OCI-LY1 (cell line): ENCODE measurements around the gene PXT1.
A peak's percentile ranks its signal among the peaks of the same experiment; 100 is the strongest.

Source experiments
- H2AFZ ChIP-seq: fragments of 200-600 bp; sonication (generic), shearing (Covaris generic); 2 replicates; pipeline ENCODE4 v1.6.0; 2014; ENCODE audit warnings: antibody characterized with exemption, mild to moderate bottlenecking, low read length
- H3F3A ChIP-seq: fragments of 200-600 bp; sonication (generic), shearing (Covaris generic); 2 replicates; pipeline ENCODE4 v1.6.0; 2014; ENCODE audit warnings: mild to moderate bottlenecking, antibody characterized with exemption, low read length, moderate library complexity; ENCODE audit not compliant: insufficient read depth
- H3K27ac ChIP-seq: fragments of 200-600 bp; sonication (generic); 2 replicates; pipeline ENCODE4 v1.5.1; 2014; ENCODE audit warnings: low read length, mixed run types, mild to moderate bottlenecking, low read depth; ENCODE audit not compliant: poor library complexity, severe bottlenecking
- H3K27me3 ChIP-seq: fragments of 200-600 bp; sonication (generic); 2 replicates; pipeline ENCODE4 v1.6.0; 2014; ENCODE audit warnings: antibody characterized with exemption, mild to moderate bottlenecking, low read length, moderate library complexity; ENCODE audit not compliant: insufficient read depth
- H3K36me3 ChIP-seq: fragments of 200-600 bp; sonication (generic); 2 replicates; pipeline ENCODE4 v1.6.1; 2014; ENCODE audit warnings: mild to moderate bottlenecking, antibody characterized with exemption, low read length, moderate library complexity, mixed read lengths; ENCODE audit not compliant: insufficient read depth
- H3K4me1 ChIP-seq: fragments of 200-600 bp; sonication (generic); 2 replicates; pipeline ENCODE4 v1.5.1; 2014; ENCODE audit warnings: mild to moderate bottlenecking, low read length, moderate library complexity; ENCODE audit not compliant: insufficient read depth, severe bottlenecking
- H3K4me2 ChIP-seq: fragments of 200-600 bp; sonication (generic), shearing (Covaris generic); 2 replicates; pipeline ENCODE4 v1.6.1; 2014; ENCODE audit warnings: low read length
- H3K4me3 ChIP-seq: fragments of 200-600 bp; sonication (generic); 2 replicates; pipeline ENCODE4 v1.5.1; 2014; ENCODE audit warnings: low read length, low read depth, mild to moderate bottlenecking, mixed read lengths; ENCODE audit not compliant: poor library complexity, severe bottlenecking
- H3K79me2 ChIP-seq: fragments of 200-600 bp; shearing (Covaris generic); 2 replicates; pipeline ENCODE4 v1.6.1; 2016; ENCODE audit warnings: mixed run types, low read length, mixed read lengths; ENCODE audit not compliant: insufficient read depth
- H3K9ac ChIP-seq: fragments of 200-600 bp; sonication (generic), shearing (Covaris generic); 2 replicates; pipeline ENCODE4 v1.6.1; 2014; ENCODE audit warnings: mild to moderate bottlenecking, low read length, mixed read lengths
- H3K9me2 ChIP-seq: fragments of 200-600 bp; sonication (generic), shearing (Covaris generic); 2 replicates; pipeline ENCODE4 v1.6.1; 2014; ENCODE audit warnings: low read depth, mild to moderate bottlenecking, low read length, mixed read lengths
- H3K9me3 ChIP-seq: fragments of 200-600 bp; shearing (Covaris generic); 2 replicates; pipeline ENCODE4 v1.6.1; 2014; ENCODE audit warnings: low read length, mixed read lengths
- H4K20me1 ChIP-seq: fragments of 200-600 bp; sonication (generic), shearing (Covaris generic); 2 replicates; pipeline ENCODE4 v1.6.0; 2016; ENCODE audit warnings: mild to moderate bottlenecking, low read length; ENCODE audit not compliant: insufficient read depth
- EZH2 ChIP-seq: fragments of 200-600 bp; sonication (generic), shearing (Covaris generic); IDR thresholded peaks from 2 replicates; pipeline ENCODE4 v1.8.0; 2017; ENCODE audit warnings: borderline replicate concordance, mixed run types, mild to moderate bottlenecking, antibody characterized with exemption, low read length, moderate library complexity, mixed read lengths
- TF ChIP-seq, protein P1 (sequence below): fragments of 200-600 bp; sonication (generic), shearing (Covaris generic); IDR thresholded peaks from 2 replicates; pipeline ENCODE4 v1.5.1; 2017; ENCODE audit warnings: mild to moderate bottlenecking, antibody characterized with exemption, low read length, moderate library complexity, mixed read lengths

PXT1 gene

DNA sequence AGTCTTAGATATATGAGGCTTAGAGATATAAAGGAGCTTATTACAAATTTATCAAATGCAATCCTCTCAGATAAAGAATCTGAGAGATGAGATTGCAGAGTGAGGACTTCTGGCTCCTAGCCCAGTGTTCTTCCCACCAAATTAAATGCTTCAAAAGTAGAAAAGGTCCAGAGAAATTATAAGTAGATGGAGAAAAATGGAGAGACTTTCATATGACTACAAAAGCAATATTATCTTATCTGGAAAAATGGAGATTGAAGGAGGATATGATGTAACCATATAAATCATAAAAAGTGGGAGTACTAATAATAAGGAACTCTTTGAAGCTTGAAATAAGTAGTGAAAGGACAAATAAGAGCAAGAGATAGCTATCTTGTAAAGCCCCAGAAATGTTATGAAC, 3.0 kb upstream of the PXT1 start:
- H3K9ac ChIP-seq, result no peak overlapping the region
- no peaks in the 10 kb centered on the region for H3K9me3 ChIP-seq
- H3K4me2 ChIP-seq, result no peak overlapping the region
- H4K20me1 ChIP-seq, result no peaks in the 10 kb centered on the region
- peaks cover 29% of the 10 kb centered on the region for H3K4me1 ChIP-seq
- H3K27ac ChIP-seq, result no peak overlapping the region
- no peak for TF ChIP-seq EZH2
- TF ChIP-seq, protein P1, sequence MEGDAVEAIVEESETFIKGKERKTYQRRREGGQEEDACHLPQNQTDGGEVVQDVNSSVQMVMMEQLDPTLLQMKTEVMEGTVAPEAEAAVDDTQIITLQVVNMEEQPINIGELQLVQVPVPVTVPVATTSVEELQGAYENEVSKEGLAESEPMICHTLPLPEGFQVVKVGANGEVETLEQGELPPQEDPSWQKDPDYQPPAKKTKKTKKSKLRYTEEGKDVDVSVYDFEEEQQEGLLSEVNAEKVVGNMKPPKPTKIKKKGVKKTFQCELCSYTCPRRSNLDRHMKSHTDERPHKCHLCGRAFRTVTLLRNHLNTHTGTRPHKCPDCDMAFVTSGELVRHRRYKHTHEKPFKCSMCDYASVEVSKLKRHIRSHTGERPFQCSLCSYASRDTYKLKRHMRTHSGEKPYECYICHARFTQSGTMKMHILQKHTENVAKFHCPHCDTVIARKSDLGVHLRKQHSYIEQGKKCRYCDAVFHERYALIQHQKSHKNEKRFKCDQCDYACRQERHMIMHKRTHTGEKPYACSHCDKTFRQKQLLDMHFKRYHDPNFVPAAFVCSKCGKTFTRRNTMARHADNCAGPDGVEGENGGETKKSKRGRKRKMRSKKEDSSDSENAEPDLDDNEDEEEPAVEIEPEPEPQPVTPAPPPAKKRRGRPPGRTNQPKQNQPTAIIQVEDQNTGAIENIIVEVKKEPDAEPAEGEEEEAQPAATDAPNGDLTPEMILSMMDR, result no peak
- peaks cover 3% of the 10 kb centered on the region; the same call in 1 of the 2 replicates for H3F3A ChIP-seq
- H3K9me2 ChIP-seq, result no peaks in the 10 kb centered on the region
- no peak overlapping the region for H3K4me3 ChIP-seq
- no peak overlapping the region for H2AFZ ChIP-seq
- no peaks in the 10 kb centered on the region for H3K27me3 ChIP-seq
- peaks cover 67% of the 10 kb centered on the region for H3K79me2 ChIP-seq
- H3K36me3 ChIP-seq, result peaks cover 32% of the 10 kb centered on the region

DNA sequence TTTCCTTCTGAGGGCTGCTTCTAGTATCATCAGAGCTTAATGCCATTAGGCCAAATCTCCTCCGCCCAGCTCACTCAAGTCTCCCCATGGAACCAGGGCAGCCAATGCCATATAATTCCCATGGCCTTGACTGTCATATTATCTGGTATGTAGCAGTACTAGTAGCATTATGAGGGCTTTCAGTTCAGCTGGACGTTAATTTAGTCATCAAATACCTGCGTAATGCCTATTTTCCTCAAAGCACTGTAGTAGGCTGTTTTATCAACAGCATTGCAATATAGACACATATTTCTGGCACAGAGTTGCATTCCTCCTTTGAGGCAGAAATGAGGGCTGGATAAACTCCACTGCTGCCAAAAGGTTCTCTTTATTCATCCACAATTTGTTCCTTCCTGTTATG, 1.8 kb upstream of the PXT1 start:
- Histone ChIP-seq H3K9me3 (no peaks in the 10 kb centered on the region), H3K9ac (peak overlapping the region; percentile 74), H2AFZ (no peak overlapping the region), H3K36me3 (peaks cover 30% of the 10 kb centered on the region), H3K79me2 (peaks cover 60% of the 10 kb centered on the region), H3K4me1 (peaks cover 29% of the 10 kb centered on the region), H3K27ac (peak overlapping the region; percentile 59), H3K4me3 (peak overlapping the region; percentile 73), H3K27me3 (no peaks in the 10 kb centered on the region), H3F3A (peaks cover 5% of the 10 kb centered on the region; the same call in 1 of the 2 replicates), H4K20me1 (no peaks in the 10 kb centered on the region), H3K9me2 (no peaks in the 10 kb centered on the region), H3K4me2 (peak overlapping the region; percentile 86)
- no peak for TF ChIP-seq EZH2
- TF ChIP-seq, protein P1, result no peak

DNA sequence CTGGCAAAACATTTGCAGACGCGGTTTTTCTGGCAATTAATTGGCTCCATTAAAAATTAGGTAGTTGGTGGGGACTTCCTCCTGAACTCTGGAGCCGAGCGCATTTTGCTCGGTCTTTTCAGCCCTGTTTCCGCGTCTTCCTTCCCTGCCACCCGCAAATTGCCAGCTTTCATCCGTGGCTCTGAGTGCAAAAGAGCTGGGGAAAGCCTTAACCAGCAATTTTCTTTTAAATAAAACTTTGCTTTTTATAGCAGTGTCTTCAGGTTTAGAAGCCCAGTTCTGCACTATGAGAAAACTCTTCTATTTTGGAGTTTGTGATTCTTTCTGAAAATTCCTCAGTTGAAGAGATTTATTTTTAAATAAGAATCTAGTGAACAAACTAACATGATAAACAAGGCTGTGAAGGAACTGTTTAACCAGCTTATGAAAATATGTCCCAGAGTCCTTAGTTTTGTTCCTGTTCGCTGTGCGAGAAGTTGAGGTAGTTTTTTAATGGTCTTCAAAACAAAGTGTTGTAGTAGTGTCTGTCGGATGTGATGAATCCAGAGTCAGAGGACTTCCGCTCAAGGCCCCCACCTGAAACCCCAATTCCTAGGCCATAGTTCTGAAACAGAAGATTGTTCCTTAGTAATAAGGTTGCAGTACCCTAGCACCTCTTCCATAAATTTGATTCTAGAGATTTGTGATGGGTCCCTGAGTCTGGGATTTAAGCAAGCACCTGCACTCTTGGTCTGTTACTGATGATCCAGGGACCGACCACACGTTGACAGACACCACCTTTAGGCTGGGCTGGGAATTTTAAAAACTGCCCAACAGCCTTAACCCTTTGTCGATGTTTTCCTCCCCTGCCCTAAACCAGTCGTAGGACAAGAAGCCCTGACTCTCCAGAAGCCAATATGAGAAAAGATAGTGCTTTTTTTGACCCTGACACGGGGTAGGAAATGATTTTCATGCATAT, 1.1 kb upstream of the PXT1 start:
- Histone ChIP-seq H3K4me1 (peaks cover 29% of the 10 kb centered on the region), H3K4me2 (peak overlapping the region; percentile 86), H3K27ac (peak overlapping the region; percentile 59), H3K27me3 (no peaks in the 10 kb centered on the region), H3K9me2 (no peaks in the 10 kb centered on the region), H4K20me1 (no peaks in the 10 kb centered on the region), H3K79me2 (peaks cover 55% of the 10 kb centered on the region), H3F3A (peaks cover 5% of the 10 kb centered on the region; the same call in 1 of the 2 replicates), H3K9ac (peak overlapping the region; percentile 74), H2AFZ (no peak overlapping the region), H3K9me3 (no peaks in the 10 kb centered on the region), H3K36me3 (peaks cover 23% of the 10 kb centered on the region), H3K4me3 (peak overlapping the region; percentile 73)
- no peak for TF ChIP-seq EZH2
- TF ChIP-seq, protein P1, result peak; percentile 37; the same call in 1 of the 2 replicates
